ENCODE results near the gene SPATA13. TPM values are rescaled to one million over a fixed set of nuclear protein-coding genes. Genes with fewer than 3 reads are reported as not detected.

SPATA13 gene
- total RNA-seq, 3 donors from 2014 or later, result 6.6 to 84.7 (median 58.7) TPM

DNA sequence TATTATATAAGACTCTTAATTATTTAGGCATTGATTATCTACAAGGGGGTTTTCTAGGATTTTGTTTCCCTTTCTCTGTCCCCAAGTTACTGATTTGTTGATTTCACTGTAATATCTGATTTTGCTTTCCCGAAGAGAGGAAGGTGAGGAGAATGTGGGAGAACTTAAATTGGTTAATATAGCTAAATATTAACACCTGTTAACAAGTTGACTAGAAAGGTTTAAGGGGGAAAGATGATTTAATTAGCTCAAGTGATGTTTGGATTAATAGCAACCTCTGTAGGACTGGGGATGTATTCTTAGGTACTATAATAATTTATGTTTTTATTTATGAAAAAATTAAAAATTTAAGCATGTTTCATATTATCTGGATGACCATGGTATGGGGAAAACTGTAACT is 35.1 kb downstream of the SPATA13 start:
- no peak overlapping the region for H3K27ac ChIP-seq
- H3K9me3 ChIP-seq, result no peaks in the 10 kb centered on the region
- TF ChIP-seq POLR2A (IDR thresholded peaks at IDR 0.05) (no peak), POLR2AphosphoS5 (IDR thresholded peaks at IDR 0.05) (no peak)
- TF ChIP-seq, protein P1, sequence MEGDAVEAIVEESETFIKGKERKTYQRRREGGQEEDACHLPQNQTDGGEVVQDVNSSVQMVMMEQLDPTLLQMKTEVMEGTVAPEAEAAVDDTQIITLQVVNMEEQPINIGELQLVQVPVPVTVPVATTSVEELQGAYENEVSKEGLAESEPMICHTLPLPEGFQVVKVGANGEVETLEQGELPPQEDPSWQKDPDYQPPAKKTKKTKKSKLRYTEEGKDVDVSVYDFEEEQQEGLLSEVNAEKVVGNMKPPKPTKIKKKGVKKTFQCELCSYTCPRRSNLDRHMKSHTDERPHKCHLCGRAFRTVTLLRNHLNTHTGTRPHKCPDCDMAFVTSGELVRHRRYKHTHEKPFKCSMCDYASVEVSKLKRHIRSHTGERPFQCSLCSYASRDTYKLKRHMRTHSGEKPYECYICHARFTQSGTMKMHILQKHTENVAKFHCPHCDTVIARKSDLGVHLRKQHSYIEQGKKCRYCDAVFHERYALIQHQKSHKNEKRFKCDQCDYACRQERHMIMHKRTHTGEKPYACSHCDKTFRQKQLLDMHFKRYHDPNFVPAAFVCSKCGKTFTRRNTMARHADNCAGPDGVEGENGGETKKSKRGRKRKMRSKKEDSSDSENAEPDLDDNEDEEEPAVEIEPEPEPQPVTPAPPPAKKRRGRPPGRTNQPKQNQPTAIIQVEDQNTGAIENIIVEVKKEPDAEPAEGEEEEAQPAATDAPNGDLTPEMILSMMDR (IDR thresholded peaks at IDR 0.05), result no peak
- no peak for DNase-seq (ENCODE audit: low spot score in 2 of 2)
- no peaks in the 10 kb centered on the region for H3K27me3 ChIP-seq
- intact Hi-C loops (cut with DNase I; ENCODE audit: low total_unique reads), result no loop called here
- no peak overlapping the region for H3K4me3 ChIP-seq
- H3K36me3 ChIP-seq, result no peaks in the 10 kb centered on the region
- H3K4me1 ChIP-seq, result no peaks in the 10 kb centered on the region

DNA sequence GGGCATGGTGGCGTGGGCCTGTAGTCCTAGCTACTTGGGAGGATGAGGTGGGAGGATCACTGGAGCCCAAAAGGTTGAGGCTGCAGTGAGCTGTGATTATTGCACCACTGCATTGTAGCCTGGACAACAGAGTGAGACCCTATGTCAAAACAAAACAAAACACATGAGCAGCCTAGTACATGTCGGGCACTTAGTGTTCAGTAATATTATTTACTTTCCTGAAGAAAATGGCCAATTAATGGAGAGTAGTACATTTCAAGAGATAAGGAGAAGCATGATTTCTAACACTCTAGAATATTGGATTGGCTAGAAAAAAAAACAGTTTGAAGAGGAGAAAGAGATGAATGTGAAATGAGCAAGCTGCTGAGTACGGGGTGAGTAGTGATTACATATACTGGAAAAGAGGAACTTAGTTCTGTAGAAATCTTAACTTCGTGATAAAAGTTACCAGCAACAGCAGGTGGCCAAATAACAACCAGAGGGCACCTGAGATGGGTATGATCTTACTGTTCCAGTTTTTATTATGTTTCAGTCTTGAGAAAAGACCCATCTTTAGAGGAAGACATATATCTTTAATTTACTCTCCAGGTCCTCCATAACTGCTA is 36.2 kb downstream of the SPATA13 start:
- no peak for TF ChIP-seq POLR2AphosphoS5 (IDR thresholded peaks at IDR 0.05)
- TF ChIP-seq POLR2A (IDR thresholded peaks at IDR 0.05), result no peak
- TF ChIP-seq, protein P1 (IDR thresholded peaks at IDR 0.05), result no peak
- Histone ChIP-seq H3K9me3 (no peaks in the 10 kb centered on the region), H3K27ac (no peak overlapping the region), H3K4me3 (no peak overlapping the region), H3K27me3 (no peaks in the 10 kb centered on the region), H3K36me3 (no peaks in the 10 kb centered on the region), H3K4me1 (no peaks in the 10 kb centered on the region)
- intact Hi-C loops (cut with DNase I; ENCODE audit: low total_unique reads), result no loop called here
- DNase-seq (ENCODE audit: low spot score in 2 of 2), result no peak

DNA sequence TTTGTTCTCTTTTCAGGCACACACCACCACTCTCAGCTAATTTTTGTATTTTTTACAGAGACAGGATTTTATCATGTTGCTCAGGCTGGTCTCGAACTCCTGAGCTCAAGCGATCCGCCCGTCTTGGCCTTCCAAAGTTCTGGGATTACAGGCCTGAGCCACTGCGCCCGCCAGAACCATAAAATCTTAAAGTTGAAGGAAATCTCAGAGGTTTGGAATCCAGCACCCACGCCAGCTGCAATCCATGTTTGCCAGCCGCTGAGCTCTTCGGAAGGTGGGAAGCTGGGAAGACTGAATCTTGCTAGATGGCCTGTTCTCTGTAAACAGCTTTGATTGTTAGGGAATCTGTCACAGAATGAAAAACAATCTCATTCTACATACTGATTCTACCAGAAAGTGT is 38.5 kb downstream of the SPATA13 start:
- peak overlapping the region in 1 of 2 donors; percentile 40 for H3K27ac ChIP-seq
- no peaks in the 10 kb centered on the region for H3K9me3 ChIP-seq
- no peaks in the 10 kb centered on the region for H3K27me3 ChIP-seq
- H3K4me3 ChIP-seq, result no peak overlapping the region
- no peak for DNase-seq (ENCODE audit: low spot score in 2 of 2)
- no peaks in the 10 kb centered on the region for H3K4me1 ChIP-seq
- H3K36me3 ChIP-seq, result no peaks in the 10 kb centered on the region
- TF ChIP-seq POLR2AphosphoS5 (IDR thresholded peaks at IDR 0.05) (no peak), POLR2A (IDR thresholded peaks at IDR 0.05) (no peak)
- TF ChIP-seq, protein P1 (IDR thresholded peaks at IDR 0.05), result no peak
- intact Hi-C loops (cut with DNase I; ENCODE audit: low total_unique reads), result no loop called here

DNA sequence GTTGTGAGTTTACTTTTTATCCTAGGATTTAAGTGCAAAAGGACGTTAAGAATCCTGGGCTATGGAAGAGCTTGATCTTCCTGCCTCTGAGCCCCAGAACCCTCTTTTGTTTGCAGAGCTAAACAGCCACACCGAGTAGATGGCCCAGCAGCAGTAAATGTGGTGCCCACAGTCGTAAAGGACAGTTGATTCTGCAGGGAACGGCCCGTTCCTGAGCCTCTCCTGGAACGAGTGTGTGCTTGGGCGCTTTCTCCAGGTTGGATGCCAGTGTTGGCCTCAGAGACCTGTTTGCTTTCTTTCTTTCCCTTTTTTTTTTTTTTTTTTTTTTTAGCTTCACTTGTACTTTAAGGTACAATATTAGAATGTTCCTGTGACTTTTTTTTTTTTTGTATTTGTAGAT is 41.7 kb downstream of the SPATA13 start:
- no peaks in the 10 kb centered on the region for H3K4me1 ChIP-seq
- no peak overlapping the region for H3K4me3 ChIP-seq
- intact Hi-C loops (cut with DNase I; ENCODE audit: low total_unique reads), result no loop called here
- H3K27ac ChIP-seq, result no peak overlapping the region
- TF ChIP-seq, protein P1 (IDR thresholded peaks at IDR 0.05), result no peak
- TF ChIP-seq POLR2AphosphoS5 (IDR thresholded peaks at IDR 0.05) (no peak), POLR2A (IDR thresholded peaks at IDR 0.05) (no peak)
- H3K27me3 ChIP-seq, result no peaks in the 10 kb centered on the region
- no peaks in the 10 kb centered on the region for H3K9me3 ChIP-seq
- no peak for DNase-seq (ENCODE audit: low spot score in 2 of 2)
- H3K36me3 ChIP-seq, result no peaks in the 10 kb centered on the region

DNA sequence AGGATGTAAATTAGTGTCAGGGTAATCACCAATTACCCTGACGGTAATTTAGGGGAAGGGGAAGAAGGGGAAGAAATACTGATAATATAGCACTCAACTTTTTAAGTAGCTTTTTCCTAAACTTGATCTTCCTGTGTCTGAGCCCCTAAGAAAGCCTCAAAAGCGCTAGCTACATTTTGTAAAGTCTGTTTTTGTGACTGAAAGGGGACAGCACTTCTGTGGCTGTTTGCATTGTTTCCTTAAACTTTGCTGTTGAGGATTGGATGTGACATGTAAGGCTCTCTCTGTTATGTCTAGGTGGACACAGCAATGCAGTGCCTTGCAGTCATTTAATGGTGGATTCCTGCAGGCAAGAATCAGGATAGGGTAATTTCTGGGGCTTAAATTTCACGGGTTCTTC is 42.8 kb downstream of the SPATA13 start:
- DNase-seq (ENCODE audit: low spot score in 2 of 2), result no peak
- Histone ChIP-seq H3K4me3 (no peak overlapping the region), H3K9me3 (no peaks in the 10 kb centered on the region), H3K27ac (no peak overlapping the region), H3K36me3 (no peaks in the 10 kb centered on the region), H3K4me1 (no peaks in the 10 kb centered on the region), H3K27me3 (no peaks in the 10 kb centered on the region)
- TF ChIP-seq POLR2A (IDR thresholded peaks at IDR 0.05) (no peak), POLR2AphosphoS5 (IDR thresholded peaks at IDR 0.05) (no peak)
- TF ChIP-seq, protein P1 (IDR thresholded peaks at IDR 0.05), result no peak
- intact Hi-C loops (cut with DNase I; ENCODE audit: low total_unique reads), result no loop called here
